GM12878 (cell line): ENCODE measurements around the gene RALGAPA2. TPM values are rescaled to one million over a fixed set of nuclear protein-coding genes. Genes with fewer than 3 reads are reported as not detected.

Source experiments
- ATAC-seq: fragments of 200-7000 bp; cut with Tn5 transposase; 3 replicates; pipeline ENCODE4 v1.9.1; 2020; ENCODE audit warnings: mild to moderate bottlenecking, moderate library complexity
- BruUV-seq: library from RNA; stranded (reverse); fragments of 400-500 nt; replicated peaks from 2 replicates; lab custom pipeline; 2021; lab: Mats Ljungman, UMichigan
- CTCF ChIA-PET: fragments of 300-600 bp; sonication (Branson Sonifier 250); formaldehyde crosslinking; extraction: SDS; loops from one replicate; lab custom pipeline; 2021; ENCODE audit warnings: inconsistent platforms; lab: Yijun Ruan, JAX
- POLR2A ChIA-PET: fragments of 350-600 bp; formaldehyde crosslinking; extraction: SDS; loops from one replicate; lab custom pipeline; 2021; ENCODE audit warnings: inconsistent platforms; lab: Charles Lee
- RAD21 ChIA-PET: fragments of 300-600 bp; sonication (Branson Sonifier 250); formaldehyde crosslinking; loops from one replicate; lab custom pipeline; 2023; ENCODE audit warnings: antibody characterized with exemption; ENCODE audit not compliant: unreplicated experiment; lab: Charles Lee
- SMC1A ChIA-PET: fragments of 300-600 bp; sonication (Branson Sonifier 250); formaldehyde crosslinking; loops from one replicate; lab custom pipeline; 2023; ENCODE audit not compliant: unreplicated experiment, uncharacterized antibody; lab: Charles Lee
- DNase-seq: peaks from one replicate; pipeline ENCODE4 v3.0.0-alpha.2; 2011; ENCODE audit warnings: low read depth, low spot score
- FAIRE-seq: peaks from 3 replicates; lab custom pipeline; 2011; peaks lifted over from hg19 to GRCh38; lab: Jason Lieb, UNC
- H2AFZ ChIP-seq: 2 replicates; pipeline ENCODE4 v1.6.0; 2011; ENCODE audit warnings: low read depth, low read length, control low read depth; ENCODE audit not compliant: control insufficient read depth
- H3K27ac ChIP-seq: 2 replicates; pipeline ENCODE4 v1.5.1; 2011; ENCODE audit warnings: control low read depth; ENCODE audit not compliant: control insufficient read depth, insufficient read depth
- H3K27me3 ChIP-seq, 2 experiments: replicated peaks in 1 of 2; 2 replicates each; pipeline versions ENCODE4 v1.6.0 to v1.6.1; 2011; ENCODE audit warnings: low read length in 1 of 2; ENCODE audit not compliant: control insufficient read depth in 2 of 2, insufficient read depth in 2 of 2
- H3K36me3 ChIP-seq, 2 experiments: 2 replicates each; pipeline ENCODE4 v1.5.1; 2011; ENCODE audit warnings: low read length in 1 of 2; ENCODE audit not compliant: control insufficient read depth in 2 of 2, insufficient read depth in 2 of 2
- H3K4me1 ChIP-seq: 2 replicates; pipeline ENCODE4 v1.6.1; 2011; ENCODE audit warnings: mild to moderate bottlenecking, low read length, moderate library complexity, mixed read lengths; ENCODE audit not compliant: control insufficient read depth, insufficient read depth
- H3K4me2 ChIP-seq: 2 replicates; pipeline ENCODE4 v1.6.0; 2011; ENCODE audit warnings: control low read depth; ENCODE audit not compliant: control insufficient read depth, insufficient read depth
- H3K4me3 ChIP-seq: fragments of 200-600 bp; sonication (generic); 2 replicates; pipeline ENCODE4 v1.5.1; 2016
- H3K79me2 ChIP-seq: 2 replicates; pipeline ENCODE4 v1.6.0; 2011; ENCODE audit warnings: low read length; ENCODE audit not compliant: control insufficient read depth, insufficient read depth
- H3K9ac ChIP-seq: 2 replicates; pipeline ENCODE4 v1.8.0; 2011; ENCODE audit warnings: low read length, control low read depth, mixed read lengths; ENCODE audit not compliant: control insufficient read depth, insufficient read depth
- H3K9me3 ChIP-seq: replicated peaks from 3 replicates; pipeline ENCODE4 v1.5.1; 2011; ENCODE audit warnings: mild to moderate bottlenecking, low read length; ENCODE audit not compliant: control insufficient read depth, insufficient read depth
- H4K20me1 ChIP-seq: 2 replicates; pipeline ENCODE4 v1.6.0; 2011; ENCODE audit not compliant: control insufficient read depth, insufficient read depth
- BCL11A ChIP-seq: IDR thresholded peaks from 2 replicates; pipeline ENCODE4 v1.6.1; 2011; ENCODE audit warnings: low read depth, low read length
- CHD2 ChIP-seq: IDR thresholded peaks from 2 replicates; pipeline ENCODE4 v1.6.1; 2011; ENCODE audit warnings: low read depth, low read length, improper control_type of control experiment, borderline replicate concordance
- E2F8 ChIP-seq: fragments of 450-650 bp; IDR thresholded peaks from 2 replicates; pipeline ENCODE4 v1.6.1; 2018; ENCODE audit warnings: mild to moderate bottlenecking, low read depth, moderate library complexity; ENCODE audit not compliant: partially characterized antibody
- FOS ChIP-seq: IDR thresholded peaks from 3 replicates; pipeline ENCODE4 v1.6.1; 2011; ENCODE audit warnings: borderline replicate concordance; ENCODE audit not compliant: insufficient read length; ENCODE audit errors: extremely low read depth
- FOXK2 ChIP-seq: fragments of 450-650 bp; IDR thresholded peaks from 2 replicates; pipeline ENCODE4 v1.6.1; 2017; ENCODE audit warnings: mild to moderate bottlenecking, moderate library complexity
- IKZF1 ChIP-seq: fragments of 450-650 bp; conservative IDR thresholded peaks from 2 replicates; pipeline ENCODE4 v1.6.1; 2017; ENCODE audit warnings: antibody characterized with exemption, mild to moderate bottlenecking
- JUND ChIP-seq: IDR thresholded peaks from 2 replicates; pipeline ENCODE4 v1.6.1; 2012; ENCODE audit warnings: low read depth, mild to moderate bottlenecking, low read length, improper control_type of control experiment, moderate library complexity
- MEF2B ChIP-seq: fragments of 450-650 bp; IDR thresholded peaks from 2 replicates; pipeline ENCODE4 v1.6.1; 2018; ENCODE audit warnings: mild to moderate bottlenecking, moderate library complexity; ENCODE audit not compliant: partially characterized antibody, poor library complexity, severe bottlenecking
- MTA3 ChIP-seq: IDR thresholded peaks from 2 replicates; pipeline ENCODE4 v1.6.1; 2012; ENCODE audit warnings: low read length, inconsistent platforms, borderline replicate concordance
- NFYA ChIP-seq: IDR thresholded peaks from 2 replicates; pipeline ENCODE4 v1.6.1; 2011; ENCODE audit warnings: low read depth, mild to moderate bottlenecking, low read length, improper control_type of control experiment, borderline replicate concordance
- POU2F2 ChIP-seq: IDR thresholded peaks from 3 replicates; pipeline ENCODE4 v1.6.1; 2011; ENCODE audit warnings: low read depth, mild to moderate bottlenecking, low read length, borderline replicate concordance
- SIX5 ChIP-seq: IDR thresholded peaks from 2 replicates; pipeline ENCODE4 v1.6.1; 2011; ENCODE audit warnings: mild to moderate bottlenecking, low read depth, low read length, moderate library complexity; ENCODE audit not compliant: severe bottlenecking
- TCF3 ChIP-seq: IDR thresholded peaks from 2 replicates; pipeline ENCODE4 v1.6.1; 2012; ENCODE audit warnings: low read depth, mild to moderate bottlenecking, low read length, borderline replicate concordance; ENCODE audit not compliant: insufficient read depth
- YBX1 ChIP-seq: fragments of 450-650 bp; IDR thresholded peaks from 2 replicates; pipeline ENCODE4 v1.6.1; 2016; ENCODE audit warnings: antibody characterized with exemption
- WGBS: methylation state at CpG from one replicate; pipeline ENCODE4 v1.1.6; 2016; ENCODE audit warnings: low lambda C conversion rate; ENCODE audit not compliant: insufficient replicate concordance, insufficient coverage; ENCODE audit errors: missing lambda C conversion rate; 5-methylcytosine and 5-hydroxymethylcytosine counted together
- in situ Hi-C: fragments of 300-500 bp; cut with MboI; formaldehyde crosslinking; loops from 9 replicates; pipeline ENCODE4 v1.14.3; 2018; ENCODE audit warnings: mixed read lengths
- intact Hi-C: fragments of 100-400 bp; cut with micrococcal nuclease; formaldehyde crosslinking; loops from one replicate; pipeline ENCODE4 v1.14.2; 2022; ENCODE audit not compliant: unreplicated experiment
- polyA plus RNA-seq, 11 experiments: library from polyadenylated mRNA; depleted of rRNA in 4 of 11; unstranded in 6 of 11; stranded (reverse) in 5 of 11; fragments of >200 nt; fragmentation: Nextera tagmentation in 4 of 11; fragmentation: Illumina TruSeq in 1 of 11; extraction: Ambion mirVana in 4 of 11; extraction: Trizol in 1 of 11; gene quantifications; 1 replicate in 1 of 11; 2 replicates in 10 of 11; pipeline versions ENCODE4 v1.2.1 to v1.2.3, GENCODE V29; 2011 to 2016; ENCODE audit warnings: inconsistent platforms in 2 of 11, missing spikeins in 2 of 11, low read depth in 1 of 11
- total RNA-seq, 4 experiments: library from RNA; depleted of rRNA in 3 of 4; stranded (reverse); fragments of >200 nt in 3 of 4; fragmentation: Illumina TruSeq in 1 of 4; extraction: Trizol in 1 of 4; gene quantifications; 2 replicates each; pipeline versions ENCODE4 v1.2.1 to v1.2.3, GENCODE V29; 2013 to 2021

The RALGAPA2 gene
- total and polyA plus RNA-seq, 10 of the 15 experiments (the other 5 are each of a cell fraction or from before 2014, with no cell fraction given) = 2.9 to 29.4 (median 19.6) TPM

GRCh38 chr20:20612251-20612650, 100.2 kb downstream of the RALGAPA2 start:
- no peaks in the 10 kb centered on the region for H4K20me1 ChIP-seq
- no peaks in the 10 kb centered on the region for H3K9me3 ChIP-seq
- RAD21 ChIA-PET = no interaction called here
- H3K27ac ChIP-seq = no peak overlapping the region
- CTCF ChIA-PET = no interaction called here
- H2AFZ ChIP-seq = no peak overlapping the region
- no peak for TF ChIP-seq MTA3
- no peak for TF ChIP-seq CHD2
- TF ChIP-seq MEF2B = peak; percentile 10
- no peak for TF ChIP-seq JUND
- TF ChIP-seq IKZF1 = no peak
- TF ChIP-seq TCF3 = no peak
- TF ChIP-seq POU2F2 = no peak
- TF ChIP-seq, all 136 proteins: peak for 1
- BruUV-seq = no TSS peak
- in situ Hi-C loops (no loop called here), intact Hi-C loops (no loop called here)
- no peak for FAIRE-seq
- Histone ChIP-seq H3K36me3 (peaks cover 0 to 8% of the 10 kb centered on the region in 2 experiments; a peak in 2 of 4 replicates), H3K4me2 (no peak overlapping the region), H3K79me2 (no peaks in the 10 kb centered on the region), H3K4me1 (no peaks in the 10 kb centered on the region), H3K27me3 (no peaks in the 10 kb centered on the region), H3K4me3 (no peak overlapping the region), H3K9ac (no peak overlapping the region)
- no peak for DNase-seq
- 17% methylated on average over 2 of the region's 2 CpGs for WGBS
- ATAC-seq = no peak
- SMC1A ChIA-PET = no interaction called here
- POLR2A ChIA-PET = no interaction called here

GRCh38 chr20:20611167-20611566, 101.3 kb downstream of the RALGAPA2 start:
- no TSS peak for BruUV-seq
- Histone ChIP-seq H4K20me1 (no peaks in the 10 kb centered on the region), H3K27me3 (no peaks in the 10 kb centered on the region), H3K4me2 (no peak overlapping the region), H3K27ac (no peak overlapping the region), H3K4me1 (no peaks in the 10 kb centered on the region), H3K36me3 (peaks cover 0 to 8% of the 10 kb centered on the region in 2 experiments; a peak in 2 of 4 replicates), H3K9me3 (no peaks in the 10 kb centered on the region), H3K9ac (no peak overlapping the region), H3K79me2 (no peaks in the 10 kb centered on the region), H2AFZ (no peak overlapping the region), H3K4me3 (no peak overlapping the region)
- ATAC-seq (no peak), DNase-seq (no peak), FAIRE-seq (no peak)
- in situ Hi-C loops (no loop called here), intact Hi-C loops (no loop called here)
- RAD21 ChIA-PET = no interaction called here
- CTCF ChIA-PET = interaction anchor here (0.5 to 3.1 kb wide), 5 partner anchors 17 to 1718 kb away, joined by 3 to 24 read pairs (median 3); no protein-coding TSS in a partner anchor
- TF ChIP-seq NFYA (no peak), SIX5 (no peak), FOS (no peak), BCL11A (no peak), FOXK2 (no peak), E2F8 (no peak), YBX1 (no peak)
- SMC1A ChIA-PET = interaction anchor here (1.0 kb wide), 1 partner anchor 46 kb away, joined by 3 read pairs; no protein-coding TSS in a partner anchor
- POLR2A ChIA-PET = interaction anchor here (1.2 kb wide), 1 partner anchor 18 kb away, joined by 3 read pairs; no protein-coding TSS in a partner anchor
- WGBS = 100% methylated on average over 1 of the region's 1 CpG
